Measurements from ENCODE around the gene COX4I2.
"Not testable (repeated sequence)": the region's sequence is repeated elsewhere in the genome, so short reads cannot be mapped to it uniquely, and the experiment has no call there.

COX4I2 gene

DNA sequence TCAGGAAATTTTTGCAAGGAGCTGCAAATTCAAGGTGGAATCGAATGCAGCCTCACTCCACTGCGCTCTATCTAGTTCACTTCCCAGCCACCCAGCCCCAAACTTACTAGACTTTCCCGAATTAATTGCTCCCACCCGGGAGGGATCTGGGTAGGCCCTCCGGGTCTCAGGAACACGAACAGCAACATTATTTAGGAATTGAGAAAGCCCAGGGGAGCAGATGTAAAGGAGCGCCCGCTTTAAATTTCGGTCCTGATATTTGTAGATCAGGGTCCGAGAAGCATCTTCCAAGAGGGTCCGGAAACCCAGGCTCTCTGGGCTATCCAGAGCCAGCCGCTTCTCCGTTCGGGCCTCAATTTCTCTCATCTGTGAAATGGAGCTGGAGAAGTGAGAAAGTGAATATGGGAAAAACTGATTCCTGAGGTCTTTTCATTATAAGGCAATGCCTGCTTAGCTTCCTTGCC is 33.1 kb upstream of the COX4I2 start:
- H3K27ac Mint-ChIP-seq: no peak overlapping the region

DNA sequence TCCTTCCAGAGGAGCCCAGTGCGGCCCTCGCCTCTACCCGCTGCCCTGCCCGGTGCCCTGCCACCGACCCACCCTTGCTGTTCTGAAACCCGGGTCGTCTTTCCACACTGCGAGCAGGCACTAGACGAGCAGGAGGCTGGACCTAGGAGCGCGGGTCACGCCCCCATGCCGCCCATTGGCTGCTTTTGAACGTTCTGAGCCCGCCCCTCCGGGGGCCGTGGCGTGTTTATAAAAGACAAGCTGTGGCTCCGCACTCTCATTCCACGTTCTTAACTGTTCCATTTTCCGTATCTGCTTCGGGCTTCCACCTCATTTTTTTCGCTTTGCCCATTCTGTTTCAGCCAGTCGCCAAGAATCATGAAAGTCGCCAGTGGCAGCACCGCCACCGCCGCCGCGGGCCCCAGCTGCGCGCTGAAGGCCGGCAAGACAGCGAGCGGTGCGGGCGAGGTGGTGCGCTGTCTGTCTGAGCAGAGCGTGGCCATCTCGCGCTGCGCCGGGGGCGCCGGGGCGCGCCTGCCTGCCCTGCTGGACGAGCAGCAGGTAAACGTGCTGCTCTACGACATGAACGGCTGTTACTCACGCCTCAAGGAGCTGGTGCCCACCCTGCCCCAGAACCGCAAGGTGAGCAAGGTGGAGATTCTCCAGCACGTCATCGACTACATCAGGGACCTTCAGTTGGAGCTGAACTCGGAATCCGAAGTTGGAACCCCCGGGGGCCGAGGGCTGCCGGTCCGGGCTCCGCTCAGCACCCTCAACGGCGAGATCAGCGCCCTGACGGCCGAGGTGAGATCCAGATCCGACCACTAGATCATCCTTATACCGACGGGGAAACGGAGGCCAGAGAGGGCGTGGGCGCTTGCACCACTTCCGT is 32.4 kb upstream of the COX4I2 start, which contains the start of gene ID1:
TSS of gene ID1 (plus strand) at position 259 of the 871 bp plus-strand sequence. CDS start at position 358, 99 bp downstream.
- Mint-ChIP-seq H3K4me3 (peak within 1 kb of the TSS; percentile 94 to 96), H3K4me1 (peaks cover 15 to 36% of the 10 kb centered on the region in 2 donors), H3K9me3 (no peaks in the 10 kb centered on the region), H3K27ac (peak within 1 kb of the TSS; percentile 52), H3K36me3 (no peaks in the 10 kb centered on the region), H3K27me3 (peaks cover 38 to 56% of the 10 kb centered on the region in 2 donors)
- ATAC-seq (replicated peaks): peak; percentile 95 to 96
- DNase-seq: peak; percentile 74

More for the DNA sequence above, 33.1 kb upstream of the COX4I2 start:
- H3K27me3 Mint-ChIP-seq: peaks cover 37 to 55% of the 10 kb centered on the region in 2 donors
- no peaks in the 10 kb centered on the region for H3K9me3 Mint-ChIP-seq
- peaks cover 15 to 36% of the 10 kb centered on the region in 2 donors for H3K4me1 Mint-ChIP-seq
- H3K36me3 Mint-ChIP-seq: no peaks in the 10 kb centered on the region
- peak overlapping the region; percentile 94 to 96 for H3K4me3 Mint-ChIP-seq
- DNase-seq (no peak), ATAC-seq (replicated peaks) (peak in 1 of 2 donors; percentile 7)

DNA sequence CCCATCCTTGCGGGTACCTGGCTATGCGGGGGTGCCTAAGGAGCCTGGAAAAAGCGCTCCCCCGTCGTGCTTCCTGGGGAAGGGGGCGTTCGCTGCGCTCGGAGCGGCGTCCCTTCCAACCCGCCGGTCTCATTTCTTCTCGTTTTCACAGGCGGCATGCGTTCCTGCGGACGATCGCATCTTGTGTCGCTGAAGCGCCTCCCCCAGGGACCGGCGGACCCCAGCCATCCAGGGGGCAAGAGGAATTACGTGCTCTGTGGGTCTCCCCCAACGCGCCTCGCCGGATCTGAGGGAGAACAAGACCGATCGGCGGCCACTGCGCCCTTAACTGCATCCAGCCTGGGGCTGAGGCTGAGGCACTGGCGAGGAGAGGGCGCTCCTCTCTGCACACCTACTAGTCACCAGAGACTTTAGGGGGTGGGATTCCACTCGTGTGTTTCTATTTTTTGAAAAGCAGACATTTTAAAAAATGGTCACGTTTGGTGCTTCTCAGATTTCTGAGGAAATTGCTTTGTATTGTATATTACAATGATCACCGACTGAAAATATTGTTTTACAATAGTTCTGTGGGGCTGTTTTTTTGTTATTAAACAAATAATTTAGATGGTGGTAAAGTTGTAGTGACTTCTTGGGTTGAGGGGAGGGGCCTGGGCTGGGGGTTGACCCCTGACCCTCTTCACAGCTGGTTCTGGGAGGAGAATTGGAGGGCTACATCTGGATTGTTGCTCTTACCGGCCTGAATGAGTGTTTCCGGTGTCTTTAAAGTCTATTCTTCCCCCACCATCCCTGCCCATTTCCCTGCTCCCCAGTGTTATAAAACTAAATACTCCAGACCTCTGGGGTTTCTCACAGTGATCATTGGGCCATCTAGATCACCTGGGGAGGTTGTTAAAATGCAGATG is 31.6 kb upstream of the COX4I2 start:
- Mint-ChIP-seq H3K4me3 (peak overlapping the region; percentile 94 to 96), H3K27me3 (peaks cover 47 to 61% of the 10 kb centered on the region in 2 donors), H3K9me3 (no peaks in the 10 kb centered on the region), H3K4me1 (peaks cover 15 to 36% of the 10 kb centered on the region in 2 donors), H3K36me3 (no peaks in the 10 kb centered on the region), H3K27ac (no peak overlapping the region)
- DNase-seq (no peak), ATAC-seq (replicated peaks) (no peak)

DNA sequence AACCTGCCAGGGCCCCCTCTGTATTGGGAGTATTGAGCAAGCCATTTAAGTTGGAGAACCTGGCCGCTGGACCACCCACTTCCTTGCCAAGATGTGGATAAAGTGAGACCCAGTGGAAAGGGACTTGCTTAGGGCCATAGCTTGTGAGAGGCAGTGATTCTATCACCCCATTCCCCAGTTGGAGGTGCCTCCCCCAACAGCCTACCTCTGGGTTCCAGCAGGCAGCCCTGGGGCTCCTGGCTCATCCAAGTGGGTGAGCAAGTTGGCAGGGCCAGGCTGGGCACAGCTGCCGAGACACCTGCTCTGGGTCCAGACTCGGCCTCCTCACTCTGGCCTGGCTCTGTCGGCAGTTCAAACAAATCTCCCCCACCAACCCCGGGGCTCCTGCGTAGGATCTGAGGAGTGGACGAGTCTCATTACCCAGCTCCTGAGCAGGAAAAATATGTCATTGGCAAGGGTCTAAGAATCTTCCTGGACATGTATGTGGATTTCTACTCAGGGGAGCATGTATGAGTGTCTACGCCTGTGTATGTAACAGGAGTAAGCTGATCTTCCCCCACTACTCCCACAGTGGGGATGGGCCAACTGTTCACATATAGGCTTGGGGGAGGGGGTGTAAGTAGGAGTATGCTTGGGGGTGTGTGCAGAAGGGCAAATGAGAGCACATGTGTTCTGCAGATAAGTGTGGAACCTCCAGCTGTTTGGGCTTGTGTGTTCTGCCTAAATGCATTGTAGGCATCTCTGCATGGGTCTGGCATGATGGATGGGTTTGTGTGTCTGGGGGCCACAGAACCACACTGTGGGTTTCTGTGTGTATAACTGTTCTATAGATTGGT is 30.7 kb upstream of the COX4I2 start:
- Mint-ChIP-seq H3K4me1 (peaks cover 15 to 36% of the 10 kb centered on the region in 2 donors), H3K27me3 (peaks cover 50 to 65% of the 10 kb centered on the region in 2 donors), H3K4me3 (no peak overlapping the region), H3K27ac (no peak overlapping the region), H3K36me3 (no peaks in the 10 kb centered on the region), H3K9me3 (no peaks in the 10 kb centered on the region)
- DNase-seq: no peak
- ATAC-seq (replicated peaks): no peak

DNA sequence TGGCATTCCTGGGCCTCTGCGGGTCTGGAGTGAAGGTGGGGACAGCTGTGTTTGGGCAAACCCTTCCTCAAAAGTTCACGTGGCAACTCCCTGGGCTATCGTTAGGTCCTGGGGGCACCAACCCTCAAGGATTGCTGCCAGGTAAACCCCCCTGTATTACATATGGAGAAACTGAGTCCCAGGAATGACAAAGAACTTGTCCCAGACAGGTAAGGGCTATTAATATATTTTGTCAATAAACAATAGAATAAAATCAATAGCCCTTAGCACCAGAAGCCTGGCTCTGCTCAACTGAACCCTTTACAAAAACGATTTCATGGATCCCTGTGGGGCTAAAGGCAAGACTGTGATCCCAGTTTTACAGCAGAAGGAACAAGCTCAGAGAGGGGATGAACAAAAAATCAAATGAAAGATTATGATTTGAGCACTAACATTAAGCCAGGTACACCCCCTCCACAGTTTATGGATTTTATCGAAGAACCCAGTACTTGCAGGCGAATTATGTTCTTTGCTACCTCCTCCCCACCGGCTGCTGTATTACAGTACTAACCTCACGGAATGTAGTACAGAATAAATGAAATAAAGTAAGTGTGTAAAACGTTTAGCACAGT is 30.0 kb upstream of the COX4I2 start:
- ATAC-seq (replicated peaks): no peak
- DNase-seq: no peak
- H3K4me1 Mint-ChIP-seq: peaks cover 17 to 38% of the 10 kb centered on the region in 2 donors
- no peak overlapping the region for H3K4me3 Mint-ChIP-seq
- H3K9me3 Mint-ChIP-seq: no peaks in the 10 kb centered on the region
- no peak overlapping the region for H3K27ac Mint-ChIP-seq
- H3K36me3 Mint-ChIP-seq: no peaks in the 10 kb centered on the region
- peaks cover 45 to 63% of the 10 kb centered on the region in 2 donors for H3K27me3 Mint-ChIP-seq

DNA sequence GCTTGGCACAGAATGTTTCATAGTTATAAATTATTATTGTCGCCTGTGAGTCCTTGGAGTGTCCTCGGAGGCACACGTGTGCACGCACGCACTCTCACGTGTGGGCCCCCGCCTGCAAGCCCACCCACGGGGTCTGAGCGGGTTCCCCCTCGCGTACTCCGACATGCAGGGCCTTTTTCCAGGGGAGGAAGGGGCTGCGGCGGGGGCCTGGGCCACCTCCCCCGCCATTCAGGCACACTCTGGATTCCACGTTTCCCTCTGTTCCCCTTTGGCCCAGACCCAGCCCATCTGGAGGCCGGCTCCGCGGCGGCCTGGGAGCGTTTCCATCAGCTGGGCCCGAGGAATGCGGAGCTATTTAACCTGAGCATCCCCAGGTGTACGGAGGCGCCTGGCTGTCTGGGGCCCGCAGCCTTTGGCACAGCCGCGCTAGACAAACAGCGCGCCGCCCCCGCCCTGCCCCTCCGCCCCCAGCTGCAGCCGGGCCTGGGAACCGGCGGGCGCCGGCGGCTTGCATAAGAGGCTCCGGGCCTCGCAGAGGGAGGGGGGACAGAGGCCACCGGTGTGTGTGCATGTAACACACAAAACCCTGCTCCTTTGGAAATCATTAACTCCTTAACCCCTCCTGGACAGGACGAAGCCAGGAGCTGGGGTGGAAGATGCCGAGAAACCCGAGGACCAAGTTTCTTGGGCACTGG is 29.3 kb upstream of the COX4I2 start:
- Mint-ChIP-seq H3K36me3 (no peaks in the 10 kb centered on the region), H3K4me3 (no peak overlapping the region), H3K27me3 (peaks cover 42 to 61% of the 10 kb centered on the region in 2 donors), H3K27ac (no peak overlapping the region), H3K9me3 (no peaks in the 10 kb centered on the region), H3K4me1 (peaks cover 19 to 39% of the 10 kb centered on the region in 2 donors)
- DNase-seq (no peak), ATAC-seq (replicated peaks) (no peak)

DNA sequence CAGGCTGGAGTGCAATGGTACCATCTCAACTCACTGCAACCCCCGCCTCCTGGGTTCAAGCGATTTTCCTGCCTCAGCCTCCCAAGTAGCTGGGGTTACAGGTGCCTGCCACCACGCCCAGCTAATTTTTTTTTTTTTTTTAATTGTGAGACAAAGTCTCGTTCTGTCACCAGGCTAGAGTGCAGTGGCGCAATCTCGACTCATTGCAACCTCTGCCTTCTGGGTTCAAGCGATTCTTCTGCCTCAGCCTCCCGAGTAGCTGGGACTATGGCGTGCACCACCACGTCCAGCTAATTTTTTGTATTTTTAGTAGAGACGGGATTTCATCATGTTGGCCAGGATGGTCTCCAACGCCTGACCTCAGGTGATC is 25.5 kb upstream of the COX4I2 start:
- not testable (repeated sequence) for H3K36me3 Mint-ChIP-seq, H3K27ac Mint-ChIP-seq

DNA sequence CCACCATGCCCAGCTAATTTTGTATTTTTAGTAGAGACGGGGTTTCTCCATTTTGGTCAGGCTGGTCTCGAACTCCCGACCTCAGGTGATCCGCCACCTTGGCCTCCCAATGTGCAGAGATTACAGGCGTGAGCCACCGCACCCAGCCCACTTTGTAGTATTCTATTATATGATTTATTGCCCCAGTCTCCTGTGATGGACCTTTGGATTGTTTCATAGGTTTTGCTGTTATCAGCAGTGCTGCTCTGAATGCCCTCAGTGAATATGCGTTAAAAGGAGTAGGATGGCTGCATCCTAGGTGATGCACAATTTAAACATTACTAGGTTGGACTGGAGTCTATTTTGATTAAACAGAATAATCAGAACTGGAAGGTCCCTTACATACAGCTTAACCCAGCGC is 22.3 kb upstream of the COX4I2 start:
- DNase-seq: no peak
- Mint-ChIP-seq H3K36me3 (no peaks in the 10 kb centered on the region), H3K4me3 (no peak overlapping the region), H3K4me1 (peaks cover 8 to 30% of the 10 kb centered on the region in 2 donors), H3K27ac (no peak overlapping the region), H3K27me3 (peaks cover 11 to 14% of the 10 kb centered on the region in 2 donors), H3K9me3 (no peaks in the 10 kb centered on the region)
- ATAC-seq (replicated peaks): no peak

More for the DNA sequence above, 25.5 kb upstream of the COX4I2 start:
- peaks cover 17 to 27% of the 10 kb centered on the region in 2 donors for H3K27me3 Mint-ChIP-seq
- not testable (repeated sequence) for H3K4me3 Mint-ChIP-seq; DNase-seq; ATAC-seq (replicated peaks); H3K9me3 Mint-ChIP-seq
- H3K4me1 Mint-ChIP-seq: peaks cover 5 to 20% of the 10 kb centered on the region in 2 donors

DNA sequence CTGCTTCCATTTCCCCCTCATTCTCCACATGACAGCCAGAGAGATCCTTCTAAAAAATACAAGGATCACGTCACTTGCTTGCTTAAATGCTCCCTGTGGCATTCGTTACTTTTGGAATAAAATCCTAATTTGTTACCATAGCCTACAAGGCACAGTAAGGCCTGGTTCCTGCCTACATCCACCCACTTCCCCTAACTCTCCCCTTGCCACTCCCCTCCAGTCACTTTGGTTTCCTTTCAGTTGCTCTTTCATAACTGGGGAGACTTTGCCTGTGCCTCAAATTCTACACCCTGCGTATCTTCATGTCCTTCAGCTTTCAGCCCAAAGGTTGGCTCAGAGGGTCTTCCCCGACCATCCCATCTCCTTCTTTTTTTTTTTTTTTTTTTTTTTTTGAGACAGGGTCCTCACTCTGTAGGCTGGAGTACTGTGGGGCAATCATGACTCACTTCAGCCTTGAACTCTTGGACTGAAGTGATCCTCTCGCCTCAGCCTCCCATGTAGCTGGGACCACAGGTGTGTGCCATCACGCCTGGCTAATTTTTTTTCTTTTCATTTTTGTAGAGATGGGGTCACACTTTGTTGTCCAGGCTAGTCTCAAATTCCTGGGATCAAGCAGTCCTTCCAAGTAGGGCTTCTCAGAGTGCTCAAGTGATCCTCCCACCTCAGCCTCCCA is 20.1 kb upstream of the COX4I2 start:
- peak; percentile 22 to 46 for ATAC-seq (replicated peaks)
- Mint-ChIP-seq H3K4me3 (peak overlapping the region in 1 of 2 donors; percentile 30), H3K9me3 (no peaks in the 10 kb centered on the region), H3K27me3 (peaks cover 0 to 4% of the 10 kb centered on the region in 2 donors), H3K4me1 (peaks cover 8 to 45% of the 10 kb centered on the region in 2 donors), H3K27ac (no peak overlapping the region), H3K36me3 (no peaks in the 10 kb centered on the region)
- no peak for DNase-seq

DNA sequence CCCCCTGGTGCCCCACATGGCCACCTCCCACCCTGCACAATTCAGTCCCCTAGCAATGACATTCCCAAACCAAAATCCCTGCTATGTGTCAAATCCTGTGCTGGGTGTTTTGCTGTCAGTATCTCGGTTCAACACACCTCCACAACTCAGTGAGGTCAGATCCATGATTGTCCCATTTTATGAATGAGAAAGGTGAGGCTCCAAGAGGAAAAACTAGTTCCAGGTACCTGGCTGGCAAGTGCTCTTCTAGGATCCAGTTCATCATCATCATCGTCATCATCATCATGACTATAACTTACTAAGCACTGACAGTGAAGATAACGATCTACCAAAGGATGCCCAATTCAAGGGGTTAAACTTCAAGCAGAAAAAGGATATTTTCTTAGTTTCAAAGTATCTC is 17.5 kb upstream of the COX4I2 start:
- DNase-seq: no peak
- Mint-ChIP-seq H3K4me1 (peaks cover 4 to 42% of the 10 kb centered on the region in 2 donors), H3K9me3 (no peaks in the 10 kb centered on the region), H3K4me3 (no peak overlapping the region), H3K27ac (no peak overlapping the region), H3K27me3 (no peaks in the 10 kb centered on the region), H3K36me3 (no peaks in the 10 kb centered on the region)
- ATAC-seq (replicated peaks): no peak

DNA sequence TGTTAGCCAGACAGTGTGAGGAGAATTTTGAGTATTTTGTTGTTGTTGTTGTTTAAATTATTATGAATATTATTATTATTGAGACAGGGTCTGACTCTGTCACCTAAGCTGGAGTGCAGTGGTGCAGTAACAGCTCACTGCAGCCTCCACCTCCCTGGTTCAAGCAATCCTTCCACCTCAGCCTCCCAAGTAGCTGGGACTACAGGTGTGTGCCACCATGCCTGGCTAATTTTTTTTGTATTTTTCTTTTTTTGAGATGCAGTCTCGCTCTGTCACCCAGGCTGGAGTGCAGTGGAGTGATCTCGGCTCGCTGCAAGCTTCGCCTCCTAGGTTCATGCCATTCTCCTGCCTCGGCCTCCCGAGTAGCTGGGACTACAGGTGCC is 14.6 kb upstream of the COX4I2 start:
- not testable (repeated sequence) for DNase-seq; H3K27ac Mint-ChIP-seq; ATAC-seq (replicated peaks); H3K27me3 Mint-ChIP-seq; H3K9me3 Mint-ChIP-seq; H3K4me3 Mint-ChIP-seq; H3K36me3 Mint-ChIP-seq
- peaks cover 0 to 28% of the 10 kb centered on the region in 2 donors for H3K4me1 Mint-ChIP-seq

DNA sequence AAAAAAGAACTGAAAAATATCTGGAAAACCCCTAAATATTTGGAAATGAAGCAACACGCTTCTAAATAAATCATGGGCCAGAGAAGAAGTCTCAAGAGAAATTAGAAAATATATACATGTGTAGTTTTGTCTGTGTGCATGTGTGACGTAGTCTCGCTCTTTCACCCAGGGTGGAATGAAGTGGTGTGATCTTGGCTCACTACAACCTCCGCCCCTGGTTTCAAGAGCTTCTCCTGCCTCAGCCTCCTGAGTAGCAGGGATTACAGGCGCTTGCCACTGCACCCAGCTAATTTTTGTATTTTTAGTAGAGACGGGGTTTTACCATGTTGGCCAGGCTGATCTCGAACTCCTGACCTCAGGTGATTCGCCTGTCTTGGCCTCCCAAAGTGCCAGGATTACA is 11.2 kb upstream of the COX4I2 start:
- H3K36me3 Mint-ChIP-seq, H3K9me3 Mint-ChIP-seq, H3K4me3 Mint-ChIP-seq, DNase-seq, H3K27me3 Mint-ChIP-seq: not testable (repeated sequence)
- Mint-ChIP-seq H3K27ac (peak overlapping the region; percentile 42), H3K4me1 (peaks cover 2 to 24% of the 10 kb centered on the region in 2 donors)
- ATAC-seq (replicated peaks): peak; percentile 16 to 49

Measured in stimulated activated naive B cell treated with anti-CD40 and anti-IgM and Interleukin-4, amounts not matched to agents 10 μg/mL and 1 μg/mL and 100 μg/mL, for 72 hours (primary cell).